GM12878 (cell line): ENCODE results near the gene ZBED1. TPM values are rescaled to one million over a fixed set of nuclear protein-coding genes. Genes with fewer than 3 reads are reported as not detected.

Source experiments
- ATAC-seq: fragments of 200-7000 bp; cut with Tn5 transposase; 3 replicates; pipeline ENCODE4 v1.9.1; 2020; ENCODE audit warnings: mild to moderate bottlenecking, moderate library complexity
- BruUV-seq: library from RNA; stranded (reverse); fragments of 400-500 nt; replicated peaks from 2 replicates; lab custom pipeline; 2021; lab: Mats Ljungman, UMichigan
- CTCF ChIA-PET: fragments of 300-600 bp; sonication (Branson Sonifier 250); formaldehyde crosslinking; extraction: SDS; loops from one replicate; lab custom pipeline; 2021; ENCODE audit warnings: inconsistent platforms; lab: Yijun Ruan, JAX
- POLR2A ChIA-PET: fragments of 350-600 bp; formaldehyde crosslinking; extraction: SDS; loops from one replicate; lab custom pipeline; 2021; ENCODE audit warnings: inconsistent platforms; lab: Charles Lee
- RAD21 ChIA-PET: fragments of 300-600 bp; sonication (Branson Sonifier 250); formaldehyde crosslinking; loops from one replicate; lab custom pipeline; 2023; ENCODE audit warnings: antibody characterized with exemption; ENCODE audit not compliant: unreplicated experiment; lab: Charles Lee
- SMC1A ChIA-PET: fragments of 300-600 bp; sonication (Branson Sonifier 250); formaldehyde crosslinking; loops from one replicate; lab custom pipeline; 2023; ENCODE audit not compliant: unreplicated experiment, uncharacterized antibody; lab: Charles Lee
- DNase-seq: peaks from one replicate; pipeline ENCODE4 v3.0.0-alpha.2; 2011; ENCODE audit warnings: low read depth, low spot score
- FAIRE-seq: peaks from 3 replicates; lab custom pipeline; 2011; peaks lifted over from hg19 to GRCh38; lab: Jason Lieb, UNC
- H2AFZ ChIP-seq: 2 replicates; pipeline ENCODE4 v1.6.0; 2011; ENCODE audit warnings: low read depth, low read length, control low read depth; ENCODE audit not compliant: control insufficient read depth
- H3K27ac ChIP-seq: 2 replicates; pipeline ENCODE4 v1.5.1; 2011; ENCODE audit warnings: control low read depth; ENCODE audit not compliant: control insufficient read depth, insufficient read depth
- H3K27me3 ChIP-seq, 2 experiments: replicated peaks in 1 of 2; 2 replicates each; pipeline versions ENCODE4 v1.6.0 to v1.6.1; 2011; ENCODE audit warnings: low read length in 1 of 2; ENCODE audit not compliant: control insufficient read depth in 2 of 2, insufficient read depth in 2 of 2
- H3K36me3 ChIP-seq, 2 experiments: 2 replicates each; pipeline ENCODE4 v1.5.1; 2011; ENCODE audit warnings: low read length in 1 of 2; ENCODE audit not compliant: control insufficient read depth in 2 of 2, insufficient read depth in 2 of 2
- H3K4me1 ChIP-seq: 2 replicates; pipeline ENCODE4 v1.6.1; 2011; ENCODE audit warnings: mild to moderate bottlenecking, low read length, moderate library complexity, mixed read lengths; ENCODE audit not compliant: control insufficient read depth, insufficient read depth
- H3K4me2 ChIP-seq: 2 replicates; pipeline ENCODE4 v1.6.0; 2011; ENCODE audit warnings: control low read depth; ENCODE audit not compliant: control insufficient read depth, insufficient read depth
- H3K4me3 ChIP-seq: fragments of 200-600 bp; sonication (generic); 2 replicates; pipeline ENCODE4 v1.5.1; 2016
- H3K79me2 ChIP-seq: 2 replicates; pipeline ENCODE4 v1.6.0; 2011; ENCODE audit warnings: low read length; ENCODE audit not compliant: control insufficient read depth, insufficient read depth
- H3K9ac ChIP-seq: 2 replicates; pipeline ENCODE4 v1.8.0; 2011; ENCODE audit warnings: low read length, control low read depth, mixed read lengths; ENCODE audit not compliant: control insufficient read depth, insufficient read depth
- H3K9me3 ChIP-seq: replicated peaks from 3 replicates; pipeline ENCODE4 v1.5.1; 2011; ENCODE audit warnings: mild to moderate bottlenecking, low read length; ENCODE audit not compliant: control insufficient read depth, insufficient read depth
- H4K20me1 ChIP-seq: 2 replicates; pipeline ENCODE4 v1.6.0; 2011; ENCODE audit not compliant: control insufficient read depth, insufficient read depth
- BHLHE40 ChIP-seq, 2 experiments: fragments of 450-650 bp in 1 of 2; IDR thresholded peaks; 2 replicates each; pipeline ENCODE4 v1.6.1; 2011 to 2017; ENCODE audit warnings: low read depth in 2 of 2, borderline replicate concordance in 1 of 2, improper control_type of control experiment in 1 of 2, low read length in 1 of 2, mild to moderate bottlenecking in 1 of 2
- CBFB ChIP-seq: IDR thresholded peaks from 2 replicates; pipeline ENCODE4 v1.6.1; 2016; ENCODE audit warnings: antibody characterized with exemption, low read depth
- CBX5 ChIP-seq: sonication (generic); IDR thresholded peaks from 2 replicates; pipeline ENCODE4 v1.6.1; 2016; ENCODE audit warnings: low read depth, moderate library complexity, mild to moderate bottlenecking, inconsistent platforms
- IKZF2 ChIP-seq, 2 experiments: fragments of 450-650 bp; IDR thresholded peaks; 2 replicates each; pipeline ENCODE4 v1.6.1; 2017; ENCODE audit warnings: mild to moderate bottlenecking in 2 of 2, moderate library complexity in 2 of 2
- KDM1A ChIP-seq: fragments of 200-600 bp; sonication (generic); IDR thresholded peaks from 2 replicates; pipeline ENCODE4 v1.6.1; 2016; ENCODE audit warnings: borderline replicate concordance
- LARP7 ChIP-seq: fragments of 450-650 bp; IDR thresholded peaks from 2 replicates; pipeline ENCODE4 v1.6.1; 2017; ENCODE audit warnings: mild to moderate bottlenecking
- MEF2B ChIP-seq: fragments of 450-650 bp; IDR thresholded peaks from 2 replicates; pipeline ENCODE4 v1.6.1; 2018; ENCODE audit warnings: mild to moderate bottlenecking, moderate library complexity; ENCODE audit not compliant: partially characterized antibody, poor library complexity, severe bottlenecking
- NR2F1 ChIP-seq: fragments of 450-650 bp; conservative IDR thresholded peaks from 2 replicates; pipeline ENCODE4 v1.6.1; 2017; ENCODE audit warnings: mild to moderate bottlenecking
- RAD51 ChIP-seq: fragments of 450-650 bp; IDR thresholded peaks from 2 replicates; pipeline ENCODE4 v1.6.1; 2016; ENCODE audit warnings: moderate library complexity, mild to moderate bottlenecking, inconsistent platforms
- RCOR1 ChIP-seq: conservative IDR thresholded peaks from 2 replicates; pipeline ENCODE4 v1.6.1; 2012; ENCODE audit warnings: low read depth, low read length, improper control_type of control experiment
- RUNX3 ChIP-seq: IDR thresholded peaks from 2 replicates; pipeline ENCODE4 v1.6.1; 2012; ENCODE audit warnings: low read length, inconsistent platforms
- SMARCA5 ChIP-seq: fragments of 450-650 bp; IDR thresholded peaks from 2 replicates; pipeline ENCODE4 v1.6.1; 2017; ENCODE audit warnings: mild to moderate bottlenecking
- TARDBP ChIP-seq: IDR thresholded peaks from 2 replicates; pipeline ENCODE4 v1.6.1; 2016; ENCODE audit warnings: borderline replicate concordance
- TCF3 ChIP-seq: IDR thresholded peaks from 2 replicates; pipeline ENCODE4 v1.6.1; 2012; ENCODE audit warnings: low read depth, mild to moderate bottlenecking, low read length, borderline replicate concordance; ENCODE audit not compliant: insufficient read depth
- YY1 ChIP-seq: IDR thresholded peaks from 2 replicates; pipeline ENCODE4 v1.6.1; 2011; ENCODE audit warnings: low read depth, mild to moderate bottlenecking, low read length
- ZNF384 ChIP-seq: IDR thresholded peaks from 2 replicates; pipeline ENCODE4 v1.6.1; 2012; ENCODE audit warnings: low read depth, mild to moderate bottlenecking, low read length, improper control_type of control experiment, borderline replicate concordance
- ZNF622 ChIP-seq: fragments of 450-650 bp; IDR thresholded peaks from 2 replicates; pipeline ENCODE4 v1.6.1; 2017; ENCODE audit warnings: mild to moderate bottlenecking, inconsistent platforms
- WGBS: methylation state at CpG from one replicate; pipeline ENCODE4 v1.1.6; 2016; ENCODE audit warnings: low lambda C conversion rate; ENCODE audit not compliant: insufficient replicate concordance, insufficient coverage; ENCODE audit errors: missing lambda C conversion rate; 5-methylcytosine and 5-hydroxymethylcytosine counted together
- in situ Hi-C: fragments of 300-500 bp; cut with MboI; formaldehyde crosslinking; loops from 9 replicates; pipeline ENCODE4 v1.14.3; 2018; ENCODE audit warnings: mixed read lengths
- intact Hi-C: fragments of 100-400 bp; cut with micrococcal nuclease; formaldehyde crosslinking; loops from one replicate; pipeline ENCODE4 v1.14.2; 2022; ENCODE audit not compliant: unreplicated experiment
- polyA plus RNA-seq, 11 experiments: library from polyadenylated mRNA; depleted of rRNA in 4 of 11; unstranded in 6 of 11; stranded (reverse) in 5 of 11; fragments of >200 nt; fragmentation: Nextera tagmentation in 4 of 11; fragmentation: Illumina TruSeq in 1 of 11; extraction: Ambion mirVana in 4 of 11; extraction: Trizol in 1 of 11; gene quantifications; 1 replicate in 1 of 11; 2 replicates in 10 of 11; pipeline versions ENCODE4 v1.2.1 to v1.2.3, GENCODE V29; 2011 to 2016; ENCODE audit warnings: inconsistent platforms in 2 of 11, missing spikeins in 2 of 11, low read depth in 1 of 11
- total RNA-seq, 4 experiments: library from RNA; depleted of rRNA in 3 of 4; stranded (reverse); fragments of >200 nt in 3 of 4; fragmentation: Illumina TruSeq in 1 of 4; extraction: Trizol in 1 of 4; gene quantifications; 2 replicates each; pipeline versions ENCODE4 v1.2.1 to v1.2.3, GENCODE V29; 2013 to 2021
- TF ChIP-seq, protein P1 (sequence below): fragments of 450-650 bp; IDR thresholded peaks from 2 replicates; pipeline ENCODE4 v1.6.1; 2017; ENCODE audit warnings: mild to moderate bottlenecking, low read depth, inconsistent platforms; ENCODE audit not compliant: poor library complexity, severe bottlenecking
- TF ChIP-seq, protein P2 (sequence below): IDR thresholded peaks from 2 replicates; pipeline ENCODE4 v1.6.1; 2011; ENCODE audit warnings: low read depth, low read length, improper control_type of control experiment, borderline replicate concordance
- TF ChIP-seq, protein P3 (sequence below): fragments of 450-650 bp; IDR thresholded peaks from 2 replicates; pipeline ENCODE4 v1.6.1; 2017; ENCODE audit warnings: low read depth, mild to moderate bottlenecking, moderate library complexity

Gene ZBED1
- total and polyA plus RNA-seq, 10 of the 15 experiments (the other 5 are each of a cell fraction or from before 2014, with no cell fraction given), result 1.9 to 75.5 (median 40.5) TPM

DNA sequence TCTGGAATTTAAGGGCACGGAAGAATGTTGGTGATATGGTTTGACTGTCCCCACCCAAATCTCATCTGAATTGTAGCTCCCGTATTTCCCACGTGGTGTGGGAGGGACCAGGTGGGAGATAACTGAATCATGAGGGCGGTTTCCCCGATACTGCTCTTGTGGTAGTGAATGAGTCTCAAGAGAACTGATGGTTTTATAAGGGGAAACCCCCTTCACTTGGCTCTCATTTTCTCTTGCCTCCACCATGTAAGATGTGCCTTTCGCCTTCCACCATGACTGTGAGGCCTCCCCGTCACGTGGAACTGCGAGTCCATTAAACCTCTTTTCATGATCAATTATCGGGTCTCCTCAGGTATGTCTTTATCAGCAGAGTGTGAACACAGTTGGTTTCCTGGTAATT, 25.6 kb upstream of the ZBED1 start:
- no peak overlapping the region for H3K4me3 ChIP-seq
- RAD21 ChIA-PET, result no interaction called here
- no peak overlapping the region for H3K27ac ChIP-seq
- SMC1A ChIA-PET, result no interaction called here
- H3K27me3 ChIP-seq, result no peaks in the 10 kb centered on the region
- POLR2A ChIA-PET, result no interaction called here
- peaks cover 12% of the 10 kb centered on the region for H3K4me1 ChIP-seq
- no peak overlapping the region for H3K9ac ChIP-seq
- FAIRE-seq (peak; percentile 38), DNase-seq (no peak), ATAC-seq (0 out of 3 replicates have a peak, but pooled peaks have one; percentile 6)
- H3K79me2 ChIP-seq, result no peaks in the 10 kb centered on the region
- peak overlapping the region; percentile 42 for H2AFZ ChIP-seq
- 38% methylated on average over 10 of the region's 10 CpGs for WGBS
- H3K9me3 ChIP-seq, result peaks cover 21% of the 10 kb centered on the region
- intact Hi-C loops (loop anchor here (10.0 kb wide), 1 partner anchor 168 kb away; the partner anchor contains the start of gene CD99), in situ Hi-C loops (no loop called here)
- no peaks in the 10 kb centered on the region for H3K36me3 ChIP-seq
- no peaks in the 10 kb centered on the region for H4K20me1 ChIP-seq
- H3K4me2 ChIP-seq, result no peak overlapping the region
- CTCF ChIA-PET, result no interaction called here
- BruUV-seq, result no TSS peak
- TF ChIP-seq ZNF622 (no peak), ZNF384 (no peak), MEF2B (peak; percentile 80), LARP7 (no peak), IKZF2 (IDR thresholded peaks at IDR 0.05) (peak in 1 of 2 experiments; percentile 32; a peak in 1 of 4 replicates), RCOR1 (no peak), YY1 (peak; percentile 68; the same call in 1 of the 2 replicates), RUNX3 (peak; percentile 63), CBX5 (peak; percentile 77; the same call in 1 of the 2 replicates), SMARCA5 (no peak), KDM1A (no peak), TARDBP (no peak), NR2F1 (no peak), CBFB (0 out of 2 replicates have a peak, but pooled peaks have one; percentile 27), RAD51 (peak; percentile 68), BHLHE40 (IDR thresholded peaks at IDR 0.05; ENCODE audit: borderline replicate concordance in 1 of 2, low read depth in 2 of 2, low read length in 1 of 2) (peak in 1 of 2 experiments; percentile 30; a peak in 1 of 4 replicates), TCF3 (no peak)
- TF ChIP-seq, protein P1, sequence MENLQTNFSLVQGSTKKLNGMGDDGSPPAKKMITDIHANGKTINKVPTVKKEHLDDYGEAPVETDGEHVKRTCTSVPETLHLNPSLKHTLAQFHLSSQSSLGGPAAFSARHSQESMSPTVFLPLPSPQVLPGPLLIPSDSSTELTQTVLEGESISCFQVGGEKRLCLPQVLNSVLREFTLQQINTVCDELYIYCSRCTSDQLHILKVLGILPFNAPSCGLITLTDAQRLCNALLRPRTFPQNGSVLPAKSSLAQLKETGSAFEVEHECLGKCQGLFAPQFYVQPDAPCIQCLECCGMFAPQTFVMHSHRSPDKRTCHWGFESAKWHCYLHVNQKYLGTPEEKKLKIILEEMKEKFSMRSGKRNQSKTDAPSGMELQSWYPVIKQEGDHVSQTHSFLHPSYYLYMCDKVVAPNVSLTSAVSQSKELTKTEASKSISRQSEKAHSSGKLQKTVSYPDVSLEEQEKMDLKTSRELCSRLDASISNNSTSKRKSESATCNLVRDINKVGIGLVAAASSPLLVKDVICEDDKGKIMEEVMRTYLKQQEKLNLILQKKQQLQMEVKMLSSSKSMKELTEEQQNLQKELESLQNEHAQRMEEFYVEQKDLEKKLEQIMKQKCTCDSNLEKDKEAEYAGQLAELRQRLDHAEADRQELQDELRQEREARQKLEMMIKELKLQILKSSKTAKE, result peak; percentile 63
- TF ChIP-seq, protein P2, sequence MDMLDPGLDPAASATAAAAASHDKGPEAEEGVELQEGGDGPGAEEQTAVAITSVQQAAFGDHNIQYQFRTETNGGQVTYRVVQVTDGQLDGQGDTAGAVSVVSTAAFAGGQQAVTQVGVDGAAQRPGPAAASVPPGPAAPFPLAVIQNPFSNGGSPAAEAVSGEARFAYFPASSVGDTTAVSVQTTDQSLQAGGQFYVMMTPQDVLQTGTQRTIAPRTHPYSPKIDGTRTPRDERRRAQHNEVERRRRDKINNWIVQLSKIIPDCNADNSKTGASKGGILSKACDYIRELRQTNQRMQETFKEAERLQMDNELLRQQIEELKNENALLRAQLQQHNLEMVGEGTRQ, result peak; percentile 15; the same call in 1 of the 2 replicates
- TF ChIP-seq, protein P3, sequence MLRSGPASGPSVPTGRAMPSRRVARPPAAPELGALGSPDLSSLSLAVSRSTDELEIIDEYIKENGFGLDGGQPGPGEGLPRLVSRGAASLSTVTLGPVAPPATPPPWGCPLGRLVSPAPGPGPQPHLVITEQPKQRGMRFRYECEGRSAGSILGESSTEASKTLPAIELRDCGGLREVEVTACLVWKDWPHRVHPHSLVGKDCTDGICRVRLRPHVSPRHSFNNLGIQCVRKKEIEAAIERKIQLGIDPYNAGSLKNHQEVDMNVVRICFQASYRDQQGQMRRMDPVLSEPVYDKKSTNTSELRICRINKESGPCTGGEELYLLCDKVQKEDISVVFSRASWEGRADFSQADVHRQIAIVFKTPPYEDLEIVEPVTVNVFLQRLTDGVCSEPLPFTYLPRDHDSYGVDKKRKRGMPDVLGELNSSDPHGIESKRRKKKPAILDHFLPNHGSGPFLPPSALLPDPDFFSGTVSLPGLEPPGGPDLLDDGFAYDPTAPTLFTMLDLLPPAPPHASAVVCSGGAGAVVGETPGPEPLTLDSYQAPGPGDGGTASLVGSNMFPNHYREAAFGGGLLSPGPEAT, result peak; percentile 48; the same call in 1 of the 2 replicates
